GM12891 (cell line): ENCODE data around the gene ANP32B.

Source experiments
- POLR2A ChIP-seq: IDR thresholded peaks from 2 replicates; pipeline ENCODE4 v1.6.1; 2011; ENCODE audit warnings: low read depth, low read length, control low read depth
- POLR2AphosphoS5 ChIP-seq: IDR thresholded peaks from 2 replicates; pipeline ENCODE4 v1.6.1; 2011; ENCODE audit warnings: low read depth, low read length, control low read depth
- SPI1 ChIP-seq: IDR thresholded peaks from 2 replicates; pipeline ENCODE4 v1.6.1; 2011; ENCODE audit warnings: low read depth, low read length, control low read depth
- TAF1 ChIP-seq: IDR thresholded peaks from 2 replicates; pipeline ENCODE4 v1.6.1; 2011; ENCODE audit warnings: low read depth, low read length, control low read depth

DNA sequence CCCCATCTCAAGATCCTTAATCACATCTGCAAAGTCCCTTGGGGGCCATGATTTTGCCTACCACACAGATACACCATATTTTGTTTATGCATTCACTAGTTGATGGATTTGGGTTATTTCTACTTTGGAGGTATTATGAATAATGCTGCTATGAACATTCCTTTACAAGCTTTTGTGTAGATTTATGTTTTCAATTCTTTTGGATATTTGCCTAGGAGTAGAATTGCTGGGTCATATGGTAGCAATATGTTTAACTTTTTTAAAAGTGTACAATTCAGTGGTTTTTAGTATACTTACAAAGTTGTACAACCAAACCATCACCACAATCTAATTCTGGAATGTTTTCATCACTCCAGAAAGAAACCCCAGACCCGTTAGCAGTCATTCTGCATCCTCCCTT lies 7.8 kb upstream of the ANP32B start:
- no peak for TF ChIP-seq TAF1
- no peak for TF ChIP-seq POLR2A
- no peak for TF ChIP-seq POLR2AphosphoS5
- no peak for TF ChIP-seq SPI1
